Neural progenitor cell (in vitro differentiated cells): ENCODE measurements around the gene CXCL14.

ENCODE experiments used
- EZH2 ChIP-seq: fragments of 200-600 bp; sonication (generic); IDR thresholded peaks from 2 replicates; pipeline ENCODE4 v1.6.1; 2017; ENCODE audit warnings: antibody characterized with exemption, mild to moderate bottlenecking, moderate library complexity
- TF ChIP-seq, protein P1 (sequence below): fragments of 200-600 bp; sonication (generic); IDR thresholded peaks from 2 replicates; pipeline ENCODE4 v1.5.1; 2017; ENCODE audit warnings: antibody characterized with exemption, mild to moderate bottlenecking

DNA sequence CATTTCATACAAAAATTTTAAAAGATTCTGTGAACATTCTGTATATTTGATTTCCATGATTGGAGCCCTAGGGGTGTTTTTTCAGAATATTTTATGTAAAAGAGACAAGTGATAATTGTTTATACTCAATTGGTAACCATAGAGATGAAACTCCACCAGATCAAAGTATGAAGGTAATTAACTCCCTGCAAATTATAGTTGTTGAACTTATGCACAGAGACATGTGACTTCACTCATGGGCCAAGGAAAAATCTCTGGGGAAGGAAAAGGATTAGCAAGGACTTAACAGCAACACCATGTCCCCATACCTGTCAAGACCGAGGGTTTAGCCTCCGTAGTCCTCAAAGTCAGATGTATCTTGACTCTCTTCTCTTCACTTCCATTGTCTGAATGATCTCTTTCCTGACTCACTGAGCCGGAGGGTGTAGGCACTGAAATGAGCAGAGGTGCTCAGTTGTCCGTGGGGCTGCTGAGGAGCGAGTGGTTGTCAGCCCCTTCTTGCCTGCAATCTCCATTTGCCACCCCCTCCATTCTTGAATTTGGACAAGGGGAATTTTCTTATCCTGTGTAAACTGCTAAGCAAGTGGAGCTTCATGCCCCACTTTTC, 17.5 kb upstream of the CXCL14 start:
- TF ChIP-seq, protein P1, sequence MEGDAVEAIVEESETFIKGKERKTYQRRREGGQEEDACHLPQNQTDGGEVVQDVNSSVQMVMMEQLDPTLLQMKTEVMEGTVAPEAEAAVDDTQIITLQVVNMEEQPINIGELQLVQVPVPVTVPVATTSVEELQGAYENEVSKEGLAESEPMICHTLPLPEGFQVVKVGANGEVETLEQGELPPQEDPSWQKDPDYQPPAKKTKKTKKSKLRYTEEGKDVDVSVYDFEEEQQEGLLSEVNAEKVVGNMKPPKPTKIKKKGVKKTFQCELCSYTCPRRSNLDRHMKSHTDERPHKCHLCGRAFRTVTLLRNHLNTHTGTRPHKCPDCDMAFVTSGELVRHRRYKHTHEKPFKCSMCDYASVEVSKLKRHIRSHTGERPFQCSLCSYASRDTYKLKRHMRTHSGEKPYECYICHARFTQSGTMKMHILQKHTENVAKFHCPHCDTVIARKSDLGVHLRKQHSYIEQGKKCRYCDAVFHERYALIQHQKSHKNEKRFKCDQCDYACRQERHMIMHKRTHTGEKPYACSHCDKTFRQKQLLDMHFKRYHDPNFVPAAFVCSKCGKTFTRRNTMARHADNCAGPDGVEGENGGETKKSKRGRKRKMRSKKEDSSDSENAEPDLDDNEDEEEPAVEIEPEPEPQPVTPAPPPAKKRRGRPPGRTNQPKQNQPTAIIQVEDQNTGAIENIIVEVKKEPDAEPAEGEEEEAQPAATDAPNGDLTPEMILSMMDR, result no peak
- TF ChIP-seq EZH2, result no peak
